ENCODE results near the gene ITPK1. TPM values are rescaled to one million over a fixed set of nuclear protein-coding genes. Genes with fewer than 3 reads are reported as not detected.

ITPK1 gene
- total RNA-seq, 1 experiment from 2014 or later, result 18.8 TPM

DNA sequence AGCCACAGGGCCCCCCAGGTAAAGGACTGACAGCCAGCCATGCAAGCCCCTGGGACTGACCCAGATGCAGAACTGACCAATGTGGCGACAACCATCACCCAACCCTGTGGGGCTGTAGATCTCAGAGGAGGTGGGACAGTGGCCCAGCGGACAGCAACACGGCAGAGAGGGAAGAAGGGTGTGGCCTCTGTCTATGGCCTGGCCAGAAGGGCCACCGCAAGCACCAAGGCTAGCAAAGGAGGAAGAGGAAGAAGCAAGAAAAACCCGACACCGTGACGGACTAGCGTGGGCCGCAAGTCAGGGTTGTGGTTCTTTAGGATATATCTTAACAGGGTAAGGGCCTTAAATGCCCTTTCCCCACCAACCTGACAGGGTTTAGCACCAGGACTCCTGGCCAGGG lies 71.2 kb downstream of the ITPK1 start:
- DNase-seq (ENCODE audit: low spot score), result no peak

DNA sequence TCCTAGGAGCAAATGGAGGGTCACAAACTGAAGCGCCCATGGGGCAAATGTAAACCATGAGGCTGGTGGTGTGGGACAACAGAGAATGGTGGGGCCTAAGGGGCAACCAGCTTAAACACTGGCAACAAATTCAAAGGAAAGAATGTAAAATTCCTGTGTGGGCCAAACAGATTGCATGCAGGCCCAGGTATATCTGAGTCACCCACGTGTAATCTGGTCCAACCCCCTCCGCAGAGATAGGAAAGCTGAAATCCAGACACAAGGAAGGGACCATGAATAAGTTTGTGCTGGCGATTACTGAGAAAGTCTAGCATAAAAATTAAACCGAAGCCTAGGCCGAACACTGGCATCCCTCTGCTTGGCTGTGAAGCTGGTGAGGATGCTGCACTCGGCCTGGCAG lies 71.6 kb downstream of the ITPK1 start:
- DNase-seq (ENCODE audit: low spot score), result no peak

DNA sequence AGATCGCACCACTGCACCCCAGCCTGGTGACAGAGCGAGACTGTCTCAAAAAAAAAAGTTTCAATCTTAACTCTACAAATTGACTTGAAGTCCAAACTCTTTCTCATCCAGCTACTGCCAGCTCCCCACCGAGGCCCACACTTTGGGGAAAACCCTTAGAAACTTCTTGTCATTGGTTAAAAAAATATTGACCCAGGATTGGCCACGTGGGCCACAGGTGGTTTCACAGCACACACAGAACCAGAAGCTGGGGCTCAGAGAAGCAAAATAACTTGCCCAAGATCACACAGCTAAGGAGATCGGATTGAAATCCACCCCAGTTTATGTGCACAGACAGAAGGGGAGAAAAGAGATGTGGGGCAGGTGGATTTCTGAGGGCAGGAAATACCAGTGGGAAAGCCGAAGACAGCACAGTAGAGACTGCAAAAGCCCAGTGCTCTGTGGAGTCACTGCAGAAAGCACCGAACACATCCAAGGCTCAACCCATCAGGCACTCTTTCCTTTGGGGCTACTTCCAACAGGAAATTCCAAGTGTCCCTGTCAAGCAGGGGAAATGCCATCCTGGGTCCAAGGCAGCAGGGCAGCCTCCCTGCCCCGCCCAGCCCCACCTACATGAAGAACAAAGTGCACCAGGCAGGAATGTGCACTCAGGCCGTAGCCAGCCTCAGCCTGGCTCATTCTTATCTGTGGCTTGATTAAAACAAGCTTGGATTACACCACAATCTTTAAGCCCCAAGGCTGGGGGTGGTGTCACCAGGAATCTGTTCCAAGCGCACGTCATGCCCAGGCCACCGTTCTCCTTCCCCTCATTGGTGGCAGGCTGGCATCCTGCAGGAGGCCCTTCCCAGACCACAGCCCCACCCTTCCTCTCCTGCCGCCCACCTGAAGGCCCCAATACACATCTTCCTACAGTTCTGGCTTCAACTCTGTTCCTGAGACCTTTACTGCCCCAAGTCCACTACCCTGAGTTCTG lies 72.5 kb downstream of the ITPK1 start:
- DNase-seq (ENCODE audit: low spot score), result peak; percentile 98

DNA sequence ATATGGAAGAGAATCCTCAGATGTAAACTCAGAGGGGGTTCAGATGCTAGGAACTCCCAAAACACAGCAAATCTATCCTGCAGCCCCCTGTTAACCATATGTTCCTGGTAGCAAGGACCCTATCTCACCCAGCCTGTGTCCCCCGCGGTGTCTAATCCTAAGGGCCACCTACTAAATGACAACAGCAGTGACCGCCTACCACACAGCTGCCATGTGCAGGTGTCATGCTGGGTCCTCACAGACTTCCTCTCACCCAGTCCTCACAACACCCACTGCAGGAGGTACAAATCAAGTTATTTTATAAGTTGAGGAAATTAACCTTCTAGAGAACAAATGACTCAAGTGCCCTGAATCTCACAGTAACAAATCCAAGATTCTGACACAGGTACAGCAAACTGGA lies 73.9 kb downstream of the ITPK1 start:
- DNase-seq (ENCODE audit: low spot score), result no peak

DNA sequence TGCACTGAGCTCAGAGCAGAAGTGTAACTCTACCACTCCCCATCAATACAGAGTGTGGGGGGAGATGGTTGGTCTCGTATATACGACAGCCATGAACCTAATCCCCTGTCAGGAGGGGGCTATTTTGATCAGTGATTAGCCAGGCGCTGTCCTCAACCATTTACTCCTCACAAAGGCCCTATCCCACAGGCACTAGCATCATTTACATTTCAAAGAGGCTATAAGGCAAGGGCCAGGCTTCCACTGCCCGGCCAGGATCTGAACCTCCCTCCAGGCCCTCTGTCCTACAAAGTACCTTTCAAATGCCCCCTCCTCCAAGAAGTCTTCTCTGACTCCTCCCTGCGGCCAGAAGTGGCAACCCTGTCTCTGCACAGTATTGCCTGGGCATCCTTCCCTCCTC lies 74.7 kb downstream of the ITPK1 start:
- DNase-seq (ENCODE audit: low spot score), result no peak

DNA sequence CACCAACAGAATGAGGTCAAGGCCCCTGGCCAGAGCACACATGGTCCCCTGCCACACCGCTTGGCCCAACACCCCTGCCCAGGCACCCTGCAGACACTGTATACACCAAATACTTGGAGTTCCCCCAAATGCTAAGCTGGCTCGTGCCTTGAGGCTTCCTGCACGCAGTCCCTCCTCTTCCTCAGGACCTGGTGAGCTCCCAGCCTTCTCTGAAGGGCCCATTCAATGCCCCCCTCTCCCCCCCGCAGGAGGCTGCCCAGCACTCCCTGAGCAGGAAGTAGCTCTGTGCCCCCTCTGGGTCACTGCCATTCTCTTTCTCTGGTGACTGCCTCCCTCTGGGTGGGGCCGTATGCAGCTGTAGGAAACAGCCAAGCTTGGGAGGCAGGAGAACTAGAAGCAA lies 75.3 kb downstream of the ITPK1 start:
- peak; percentile 42 for DNase-seq (ENCODE audit: low spot score)

DNA sequence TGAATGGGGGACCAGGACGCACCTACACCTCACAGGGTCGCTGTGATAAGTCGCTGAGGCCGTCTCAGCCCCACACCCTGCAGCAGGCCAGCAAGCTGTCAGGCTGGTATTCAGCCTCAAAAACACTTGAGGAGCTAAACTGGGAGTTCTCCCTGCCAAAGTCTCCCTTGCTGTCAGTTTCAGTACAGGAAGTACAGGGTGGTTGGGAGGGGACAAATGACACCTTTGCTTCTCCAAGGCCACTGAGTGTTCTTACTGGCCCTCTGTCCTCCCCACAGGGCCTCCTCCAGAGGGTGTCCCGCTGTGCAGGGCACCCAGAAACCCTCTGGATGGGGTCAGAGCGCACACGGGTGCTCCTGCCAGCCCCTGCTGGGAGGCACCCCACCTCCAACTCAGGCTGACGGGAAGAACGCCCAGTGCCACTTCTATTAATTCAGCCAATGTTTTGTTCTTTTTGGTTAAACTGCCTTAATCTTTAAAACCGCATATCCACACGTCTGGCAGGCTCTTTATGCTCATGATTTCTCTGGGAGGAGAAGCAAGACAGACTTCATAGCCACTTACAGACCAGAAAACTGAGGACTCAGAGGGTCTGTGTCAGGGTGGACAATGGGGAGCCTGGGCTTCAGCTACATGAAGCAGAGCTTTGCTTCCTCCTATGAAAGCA lies 75.9 kb downstream of the ITPK1 start:
- DNase-seq (ENCODE audit: low spot score), result no peak

DNA sequence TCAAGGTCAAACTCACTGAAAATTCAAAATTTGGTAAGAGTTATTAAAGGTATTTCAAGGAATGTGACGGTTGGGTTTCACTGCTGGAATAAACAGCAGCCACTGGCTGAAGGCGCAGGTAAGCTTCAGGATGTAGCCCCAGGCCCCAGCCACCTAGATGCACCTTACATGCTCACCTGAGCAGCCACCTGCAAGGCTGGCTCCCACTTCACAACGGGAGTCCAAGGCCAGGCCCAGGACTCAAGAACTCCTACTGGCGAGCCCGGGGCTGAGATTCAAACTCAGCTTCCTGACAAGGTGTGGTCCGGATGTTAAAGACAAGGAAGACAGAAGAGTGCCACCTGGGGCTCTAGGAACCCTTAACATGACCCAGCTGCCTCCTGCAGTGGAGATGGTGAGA lies 78.4 kb downstream of the ITPK1 start:
- no peak for DNase-seq (ENCODE audit: low spot score)

DNA sequence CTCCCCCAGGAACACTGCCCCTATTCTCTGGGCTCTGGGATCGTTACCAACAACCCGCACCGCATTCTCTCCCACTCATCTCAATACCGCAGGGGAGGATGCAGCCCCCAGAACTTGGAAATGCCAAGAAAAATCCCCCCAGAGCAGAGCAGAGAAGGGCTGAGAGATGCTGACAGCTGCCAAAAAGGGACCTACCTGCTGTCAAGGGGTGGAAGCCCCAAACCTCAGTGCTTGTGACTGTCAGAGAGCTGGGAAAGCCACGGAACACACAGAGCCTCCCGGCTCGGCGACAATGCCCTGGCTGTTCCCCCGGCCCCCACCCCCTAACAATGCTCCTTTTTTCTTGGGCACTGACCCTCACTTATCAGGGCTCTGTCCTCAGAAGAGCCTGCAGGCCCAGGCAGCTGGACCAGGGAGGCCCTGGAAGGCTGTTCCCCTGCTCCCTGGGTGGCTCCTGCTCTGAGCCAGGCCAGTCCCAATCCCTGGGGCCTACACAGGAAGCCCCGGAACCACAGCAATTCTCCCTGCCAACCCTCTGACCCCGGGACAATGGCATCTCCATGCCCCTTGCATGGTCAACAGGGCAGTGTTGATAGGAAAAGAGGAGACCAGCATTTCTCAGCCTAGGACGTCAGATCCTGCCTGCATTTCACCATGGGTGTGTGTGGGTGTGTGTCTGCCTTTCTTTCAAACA lies 78.9 kb downstream of the ITPK1 start:
- DNase-seq (ENCODE audit: low spot score), result no peak

DNA sequence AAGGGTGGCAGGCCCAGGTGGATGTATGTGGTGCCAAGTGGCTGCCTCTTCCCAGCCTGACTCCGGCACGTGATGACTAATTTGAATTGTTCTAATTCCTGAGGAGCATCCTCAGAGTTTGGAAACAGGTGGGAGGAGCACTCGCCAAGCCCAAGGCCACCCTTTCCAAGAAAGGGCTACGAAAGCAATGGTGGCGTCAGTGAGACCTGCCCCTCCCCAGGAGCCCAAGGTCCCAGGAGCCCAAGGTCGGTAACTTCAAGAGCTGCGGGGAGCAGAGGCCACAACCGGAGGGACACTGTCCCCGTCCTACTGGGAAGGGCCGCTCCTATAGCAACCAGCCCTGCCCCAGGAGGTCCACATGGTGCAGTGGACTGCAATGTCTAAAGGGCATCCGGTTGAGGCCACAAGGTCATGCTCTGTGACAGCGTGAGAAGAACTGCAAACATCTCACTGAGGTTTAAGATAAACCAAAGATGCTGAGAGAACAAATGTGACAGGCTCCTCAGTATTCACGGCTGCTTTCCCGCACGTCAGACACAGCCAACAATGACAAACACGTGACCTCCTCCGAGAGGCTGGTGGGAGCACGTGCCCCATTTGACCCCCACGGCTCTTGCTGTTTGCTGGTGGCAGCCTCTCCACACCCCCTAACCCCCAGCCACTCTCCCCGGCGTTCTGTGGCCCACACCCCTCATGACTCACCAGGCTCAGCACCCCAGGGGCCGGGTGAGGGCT lies 79.6 kb downstream of the ITPK1 start:
- no peak for DNase-seq (ENCODE audit: low spot score)

DNA sequence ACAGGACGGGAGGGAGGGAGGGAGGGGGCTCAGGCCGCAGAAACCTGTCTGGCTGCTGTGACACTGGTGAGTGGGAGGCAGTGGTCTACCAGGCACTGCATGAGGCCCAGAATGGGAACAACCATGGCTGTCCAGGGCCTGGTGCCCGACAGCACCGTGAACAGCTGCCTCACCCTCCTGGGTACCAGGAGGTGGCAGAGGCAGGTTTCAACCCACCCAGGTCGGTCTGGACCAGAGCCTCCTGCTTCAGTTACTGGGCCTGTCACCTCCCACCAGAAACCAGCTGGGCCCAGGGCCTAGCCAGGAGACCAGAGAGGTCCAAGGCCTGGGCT lies 80.2 kb downstream of the ITPK1 start:
- no peak for DNase-seq (ENCODE audit: low spot score)

DNA sequence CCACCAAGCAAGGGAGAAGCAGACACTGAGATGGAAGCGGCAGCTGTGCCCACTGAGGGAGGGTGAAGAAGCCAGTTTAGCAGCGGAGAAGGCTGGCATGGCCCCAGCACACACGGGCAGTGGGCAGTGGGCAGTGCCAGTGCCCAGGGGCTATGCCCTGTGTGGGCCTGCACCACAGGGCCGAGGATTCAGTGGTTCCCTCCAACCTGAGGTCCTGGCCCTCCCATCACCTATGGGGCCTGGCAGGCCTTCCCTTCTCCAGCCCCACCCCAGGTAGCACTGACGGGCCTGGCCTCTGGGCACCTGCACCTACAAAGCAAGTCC lies 81.1 kb downstream of the ITPK1 start:
- no peak for DNase-seq (ENCODE audit: low spot score)

DNA sequence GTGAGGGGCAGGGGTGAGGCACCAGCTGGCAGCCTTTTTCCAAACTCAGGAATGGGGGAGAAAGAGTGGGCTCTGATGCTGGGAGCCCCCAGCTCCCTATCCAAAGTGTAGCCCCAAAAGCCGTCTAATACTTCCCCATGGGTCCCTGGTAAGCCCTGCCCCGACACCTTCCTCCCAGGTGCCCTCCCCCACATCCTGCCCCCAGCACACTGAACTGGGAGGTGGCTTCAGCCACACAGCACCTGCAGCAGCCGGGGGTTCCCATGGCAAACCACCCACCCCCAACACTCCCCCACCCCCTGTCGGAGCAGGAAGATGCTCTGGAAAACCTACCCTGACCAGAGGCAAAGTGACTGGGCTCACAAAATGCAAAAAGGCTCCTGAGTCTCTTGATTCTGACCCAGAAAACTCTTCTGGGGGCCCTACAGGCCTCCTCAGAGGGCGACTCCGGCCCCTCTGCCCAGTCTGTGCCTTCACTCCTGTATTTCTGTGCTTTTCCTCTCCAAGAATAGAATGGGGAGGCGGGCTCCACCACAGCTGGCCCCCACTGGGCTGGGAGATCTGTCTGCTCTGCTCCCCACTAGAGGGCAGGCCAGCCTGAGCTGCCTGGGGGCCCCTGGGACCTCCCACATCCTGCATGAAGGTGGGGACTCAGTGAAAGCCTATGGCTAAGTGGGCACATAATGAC lies 81.6 kb downstream of the ITPK1 start:
- no peak for DNase-seq (ENCODE audit: low spot score)

DNA sequence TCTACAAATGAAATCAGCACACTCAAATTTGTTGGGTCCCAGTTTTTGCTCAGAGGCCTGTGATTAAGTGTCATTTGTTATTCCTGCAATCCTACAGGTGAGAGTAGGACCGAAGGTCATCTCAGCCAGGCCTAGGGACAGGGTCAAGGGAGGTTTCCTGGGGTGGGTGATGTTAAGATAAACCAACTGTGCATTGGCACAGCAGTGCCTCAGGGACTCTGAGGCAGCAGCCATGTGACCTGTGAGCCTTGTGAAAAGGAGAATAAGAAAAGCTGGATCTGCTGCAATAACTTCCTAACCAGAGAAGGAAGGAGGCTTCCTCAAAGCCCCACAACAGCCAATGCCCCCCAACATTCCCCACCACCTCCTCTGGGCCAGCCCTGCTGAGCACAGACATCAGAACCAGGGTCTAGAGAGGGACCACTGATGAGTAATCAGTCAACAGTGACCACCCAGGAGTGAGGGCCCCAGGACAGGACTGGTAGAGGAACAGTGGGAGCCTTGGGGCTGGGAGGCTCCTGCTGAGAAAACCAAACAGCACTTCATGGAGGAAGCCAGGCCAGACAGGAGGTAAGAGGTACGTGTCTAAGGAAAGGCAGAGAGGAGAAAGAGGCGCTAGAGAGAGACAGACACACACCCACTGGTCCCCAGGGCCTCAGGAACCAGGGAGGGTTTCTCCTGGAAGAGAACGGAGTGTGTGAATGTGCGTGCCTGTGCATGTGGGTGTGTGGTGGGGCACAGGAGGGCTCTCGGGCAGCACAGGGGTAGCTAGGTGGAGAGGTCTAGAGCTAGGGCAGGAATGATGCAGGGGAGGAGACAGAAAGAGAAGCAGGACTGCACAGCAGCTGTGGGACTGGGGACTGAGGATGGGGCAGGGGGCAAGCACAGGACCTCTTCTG lies 82.4 kb downstream of the ITPK1 start:
- DNase-seq (ENCODE audit: low spot score), result no peak

DNA sequence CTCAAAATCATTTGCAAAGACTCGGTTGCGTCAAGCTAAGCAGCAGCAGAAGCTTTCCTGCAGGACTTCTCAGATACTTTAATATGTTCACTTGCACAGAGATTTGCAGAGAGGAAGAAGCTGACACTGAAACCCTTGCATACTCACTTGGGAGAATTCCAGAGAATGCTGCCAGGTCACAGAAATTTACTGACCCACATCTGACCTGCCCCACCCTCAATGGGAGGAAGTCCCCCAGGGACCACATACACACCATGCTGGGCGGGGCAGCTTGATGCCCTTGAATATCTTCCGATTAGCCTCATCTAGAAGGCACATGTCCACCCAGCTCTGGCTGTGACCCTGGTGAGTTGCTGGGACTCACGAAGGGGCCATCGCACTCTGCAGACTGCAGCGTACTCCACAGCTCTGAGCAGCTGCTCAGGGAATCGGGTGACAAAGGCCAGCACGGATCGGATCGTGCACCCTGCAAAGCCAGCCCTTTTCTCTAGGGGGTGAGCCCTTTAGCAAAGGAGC lies 83.2 kb downstream of the ITPK1 start:
- DNase-seq (ENCODE audit: low spot score), result no peak

DNA sequence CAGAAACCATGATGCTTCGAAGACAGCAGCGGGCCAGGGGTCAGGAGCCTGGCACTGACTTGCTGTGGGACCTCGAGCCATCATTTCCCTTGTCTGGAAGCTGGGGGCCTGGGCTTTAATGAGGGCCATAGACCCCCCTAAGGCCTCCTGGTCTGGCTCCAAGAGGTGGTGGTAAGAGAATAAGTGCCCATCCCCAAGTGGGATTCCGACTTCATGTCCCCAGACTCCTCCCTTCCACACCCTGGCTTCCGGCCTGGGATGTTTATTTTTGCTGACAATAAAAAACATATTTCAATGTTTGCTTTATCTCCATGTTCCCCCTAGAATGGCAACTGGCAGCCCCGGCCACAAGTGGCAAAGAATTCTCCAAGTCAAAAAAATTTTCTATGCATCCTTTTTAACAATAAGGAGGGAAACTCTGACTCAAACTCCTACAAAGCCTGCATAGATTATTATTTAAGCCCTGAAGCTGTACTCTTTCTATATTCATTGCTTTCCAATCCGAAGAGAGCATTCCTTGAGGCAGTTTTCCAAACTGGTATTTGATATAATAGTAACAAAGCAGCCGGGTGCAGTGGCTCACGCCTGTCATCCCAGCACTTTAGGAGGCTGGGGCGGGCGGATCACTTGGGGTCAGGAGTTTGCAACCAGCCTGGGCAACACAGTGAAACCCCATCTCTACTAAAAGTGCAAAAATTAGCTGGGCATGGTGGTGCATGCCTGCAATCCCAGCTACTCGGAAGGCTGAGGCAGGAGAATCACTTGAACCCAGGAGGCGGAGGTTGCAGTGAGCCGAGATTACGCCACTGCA lies 84.0 kb downstream of the ITPK1 start:
- no peak for DNase-seq (ENCODE audit: low spot score)

DNA sequence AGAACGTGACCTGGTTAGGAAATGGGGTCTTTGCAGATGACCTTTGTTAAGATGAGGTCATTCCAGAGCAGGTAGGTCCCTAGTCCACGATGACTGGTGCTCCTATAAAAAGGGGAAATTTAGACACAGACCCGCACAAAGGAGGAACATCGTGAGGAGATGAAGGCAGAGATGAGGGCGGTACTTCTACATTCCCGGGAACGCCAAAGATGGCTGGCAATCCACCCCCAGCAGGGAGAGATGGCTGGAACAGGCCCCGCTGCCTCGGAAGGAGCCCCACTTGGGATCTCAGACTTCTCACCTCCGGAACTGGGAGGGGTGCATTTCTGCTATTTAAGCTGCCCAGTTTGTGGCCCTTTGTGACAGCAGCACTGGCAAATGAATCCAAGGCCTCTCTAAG lies 85.0 kb downstream of the ITPK1 start:
- DNase-seq (ENCODE audit: low spot score), result no peak

DNA sequence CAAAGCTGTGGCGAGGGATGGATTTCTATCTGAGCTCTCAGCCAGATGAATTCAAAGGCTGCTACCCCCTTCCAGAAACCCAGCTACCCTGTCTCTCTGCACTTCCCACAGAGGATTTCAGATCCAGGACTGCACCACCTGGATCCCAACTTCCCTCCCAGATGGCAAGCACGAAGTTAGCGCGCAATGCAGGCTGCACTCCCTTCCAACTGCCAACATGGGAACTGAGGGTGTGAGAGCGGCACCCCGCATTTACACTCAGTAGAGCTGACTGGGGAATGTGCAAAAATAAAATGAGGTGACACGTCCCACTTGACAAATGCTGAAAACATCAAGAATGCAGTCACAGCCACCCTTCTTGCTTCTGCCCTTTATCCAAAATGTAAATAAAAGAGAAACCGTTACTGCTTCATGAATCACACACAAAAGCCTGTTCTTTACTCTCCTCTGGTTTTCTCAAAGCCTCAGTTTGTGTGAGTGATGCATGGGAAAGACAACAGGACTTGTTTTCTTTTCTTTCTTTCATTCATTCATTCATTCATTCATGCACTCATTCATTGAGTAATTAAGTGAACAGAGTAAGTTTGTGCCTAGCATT lies 85.7 kb downstream of the ITPK1 start:
- DNase-seq (ENCODE audit: low spot score), result no peak

DNA sequence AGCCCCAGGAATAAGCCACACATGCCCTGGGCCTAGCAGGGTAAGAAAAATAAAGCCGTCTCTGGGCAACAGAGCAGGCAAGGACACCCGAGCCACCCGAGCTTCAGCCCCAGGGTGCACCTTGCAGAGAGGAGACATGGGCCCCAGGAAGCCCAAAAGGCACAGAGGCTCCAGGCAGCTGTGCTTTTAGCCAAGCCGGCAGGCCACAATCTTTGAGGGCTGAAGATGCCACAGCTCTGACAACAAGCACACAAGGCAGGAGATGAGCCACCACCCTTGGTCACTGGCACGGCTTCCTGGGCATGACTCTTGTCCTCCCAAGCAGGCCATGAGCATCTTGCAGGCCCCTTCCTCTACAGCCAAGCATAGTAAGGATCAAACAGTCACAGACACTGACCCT lies 86.3 kb downstream of the ITPK1 start:
- DNase-seq (ENCODE audit: low spot score), result no peak

Data from H4 (cell line).